ENCODE measurements around the gene PCDHGA6. TPM values are rescaled to one million over a fixed set of nuclear protein-coding genes. Genes with fewer than 3 reads are reported as not detected.
A peak's percentile ranks its signal among the peaks of the same experiment; 100 is the strongest.
"Not testable (repeated sequence)": the region's sequence is repeated elsewhere in the genome, so short reads cannot be mapped to it uniquely, and the experiment has no call there.

The PCDHGA6 gene
- total RNA-seq, 4 donors from 2014 or later: 2.0 to 11.1 (median 5.7) TPM

- no peak overlapping the region for H3K27ac ChIP-seq
- WGBS, 2 donors (ENCODE audit: low coverage in 1 of 2): 40% methylated on average over 3 of the region's 61 CpGs; no CpG with 5 or more reads in 1 of the 2 donors
- peaks cover 0 to 4% (median 0%) of the 10 kb centered on the region in 3 donors for H3K4me1 ChIP-seq
- H3K27me3 ChIP-seq: peaks cover 8% of the 10 kb centered on the region
- H3K4me3 ChIP-seq: no peak overlapping the region
- ATAC-seq: no peak
- peaks cover 3 to 96% (median 9%) of the 10 kb centered on the region in 3 donors for H3K9me3 ChIP-seq
- H3K36me3 ChIP-seq: peaks cover 0 to 10% of the 10 kb centered on the region in 2 donors
- TF ChIP-seq POLR2AphosphoS5 (IDR thresholded peaks at IDR 0.05) (no peak), CTCF (IDR thresholded peaks at IDR 0.05) (no peak), POLR2A (IDR thresholded peaks at IDR 0.05) (no peak), EP300 (IDR thresholded peaks at IDR 0.05) (no peak)
Observed at GRCh38 chr5:141399555-141400258, 26.0 kb downstream of the PCDHGA6 start.

GRCh38 chr5:141402553-141403243, 29.0 kb downstream of the PCDHGA6 start, which contains the start of gene PCDHGA9:
Gene PCDHGA9, plus strand, starts transcription at chr5:141402778. Its CDS starts 175 bp downstream, at chr5:141402953.
- ATAC-seq: no peak
- peaks cover 3 to 95% (median 15%) of the 10 kb centered on the region in 3 donors for H3K9me3 ChIP-seq
- TF ChIP-seq POLR2AphosphoS5 (IDR thresholded peaks at IDR 0.05) (no peak), CTCF (IDR thresholded peaks at IDR 0.05) (peak in 1 of 4 experiments; percentile 23)
- peaks cover 0 to 17% of the 10 kb centered on the region in 2 donors for H3K36me3 ChIP-seq
- no peak within 1 kb of the TSS for H3K27ac ChIP-seq
- H3K4me3 ChIP-seq: peak within 1 kb of the TSS; percentile 8 to 34
- WGBS, 2 donors (ENCODE audit: low coverage in 1 of 2): 13 to 14% methylated on average over 16 to 20 of the region's 27 CpGs
- H3K4me1 ChIP-seq: peaks cover 0 to 4% (median 0%) of the 10 kb centered on the region in 3 donors
- peaks cover 8% of the 10 kb centered on the region for H3K27me3 ChIP-seq

GRCh38 chr5:141403387-141403786, 29.7 kb downstream of the PCDHGA6 start:
- Histone ChIP-seq H3K36me3 (peaks cover 0 to 22% of the 10 kb centered on the region in 2 donors), H3K27ac (no peak overlapping the region), H3K27me3 (peaks cover 8% of the 10 kb centered on the region), H3K4me3 (peak overlapping the region in 1 of 2 donors; percentile 34), H3K9me3 (peaks cover 3 to 98% (median 15%) of the 10 kb centered on the region in 3 donors), H3K4me1 (peaks cover 0 to 4% (median 0%) of the 10 kb centered on the region in 3 donors)
- no peak for ATAC-seq
- WGBS, 2 donors (ENCODE audit: low coverage in 1 of 2): 21 to 25% methylated on average over 5 to 22 of the region's 22 CpGs
- TF ChIP-seq EP300 (IDR thresholded peaks at IDR 0.05) (no peak), CTCF (IDR thresholded peaks at IDR 0.05) (no peak), POLR2AphosphoS5 (IDR thresholded peaks at IDR 0.05) (no peak), POLR2A (IDR thresholded peaks at IDR 0.05) (no peak)

GRCh38 chr5:141407790-141408505, 34.3 kb downstream of the PCDHGA6 start, which contains the start of gene PCDHGB6:
Gene PCDHGB6, plus strand, starts transcription at chr5:141408021. Its CDS starts 182 bp downstream, at chr5:141408203.
- Histone ChIP-seq H3K27ac (peak within 1 kb of the TSS in 2 of 4 donors; percentile 35 to 48), H3K4me3 (peak within 1 kb of the TSS; percentile 16 to 41), H3K9me3 (peaks cover 0 to 99% (median 21%) of the 10 kb centered on the region in 3 donors), H3K36me3 (peaks cover 0 to 33% of the 10 kb centered on the region in 2 donors)
- not testable (repeated sequence) for ATAC-seq, H3K27me3 ChIP-seq, H3K4me1 ChIP-seq
- peak in 3 of 4 experiments; percentile 23 to 55 (median 33) for TF ChIP-seq CTCF (IDR thresholded peaks at IDR 0.05)
- WGBS, 2 donors (ENCODE audit: low coverage in 1 of 2): 10 to 20% methylated on average over 15 to 18 of the region's 51 CpGs

Measured in gastroesophageal sphincter (tissue), 4 donors.